Fibroblast of lung (primary cell): ENCODE measurements around the gene PLXNA4.

Source experiments
- CTCF ChIP-seq, 2 donors: IDR thresholded peaks in 1 of 2; conservative IDR thresholded peaks in 1 of 2; 1 replicate in 1 of 2; 2 replicates in 1 of 2; pipeline ENCODE4 v1.5.1; 2011 to 2012; ENCODE audit warnings: low read length in 2 of 2, control low read depth in 1 of 2, inconsistent platforms in 1 of 2, low read depth in 1 of 2, mild to moderate bottlenecking in 1 of 2
- EZH2 ChIP-seq: IDR thresholded peaks from 2 replicates; pipeline ENCODE4 v1.5.1; 2012; ENCODE audit warnings: low read length, control low read depth, mild to moderate bottlenecking; ENCODE audit errors: missing control alignments

DNA sequence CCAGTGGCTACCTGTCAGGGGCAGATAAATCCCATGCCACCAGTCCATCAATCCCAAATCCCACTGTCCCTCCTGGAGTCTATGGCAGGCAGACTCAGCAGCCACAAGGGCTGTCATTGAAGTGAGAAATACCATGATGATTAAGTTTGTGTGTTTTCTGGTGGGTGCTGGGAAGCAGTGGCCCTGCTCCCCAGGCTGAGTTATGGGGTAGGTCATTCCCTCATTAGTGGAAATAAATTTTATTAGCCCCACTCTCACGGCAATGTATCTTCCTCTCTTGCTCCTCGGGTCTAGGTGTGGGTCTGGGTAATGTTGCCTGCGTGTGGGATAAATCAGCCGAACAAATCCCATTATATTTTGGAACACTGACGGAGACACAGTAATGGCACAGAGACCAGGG lies 76.8 kb downstream of the PLXNA4 start:
- TF ChIP-seq CTCF (conservative IDR thresholded peaks at IDR 0.05 in 1 of 2, IDR thresholded peaks at IDR 0.05 in 1 of 2; ENCODE audit: low read depth in 1 of 2, low read length in 2 of 2) (no peak), EZH2 (no peak)
